Adrenal gland (tissue), 12 donors: ENCODE measurements around the gene NRXN3. TPM values are rescaled to one million over a fixed set of nuclear protein-coding genes. Genes with fewer than 3 reads are reported as not detected.

Source experiments
- DNase-seq, 7 donors: peaks; one replicate each; pipeline ENCODE4 v3.0.0-alpha.2; 2019 to 2020
- H3K27ac ChIP-seq, 5 donors: fragments of 200-600 bp; sonication (generic) in 4 of 5; 1 replicate in 3 of 5; 2 replicates in 2 of 5; pipeline versions ENCODE4 v1.5.1 to v1.8.0; 2016 to 2020; ENCODE audit warnings: mild to moderate bottlenecking in 1 of 5
- H3K27me3 ChIP-seq: fragments of 200-600 bp; 2 replicates; pipeline ENCODE4 v1.8.0; 2021
- H3K36me3 ChIP-seq, 2 donors: fragments of 200-600 bp; replicated peaks in 1 of 2; 1 replicate in 1 of 2; 2 replicates in 1 of 2; pipeline versions ENCODE4 v1.5.1 to v1.8.0; 2018 to 2022
- H3K4me1 ChIP-seq, 2 donors: fragments of 200-600 bp; replicated peaks in 1 of 2; 1 replicate in 1 of 2; 2 replicates in 1 of 2; pipeline versions ENCODE4 v1.5.1 to v1.8.0; 2018 to 2021
- H3K4me3 ChIP-seq, 4 donors: fragments of 200-600 bp; sonication (generic) in 3 of 4; one replicate each; pipeline ENCODE4 v1.5.1; 2016 to 2018
- H3K9me3 ChIP-seq, 3 donors: fragments of 200-600 bp; sonication (generic) in 1 of 3; replicated peaks in 1 of 3; 1 replicate in 2 of 3; 2 replicates in 1 of 3; pipeline versions ENCODE4 v1.5.1 to v1.8.0; 2016 to 2021
- POLR2A ChIP-seq, 2 donors: fragments of 450-650 bp; IDR thresholded peaks; one replicate each; pipeline ENCODE4 v1.6.1; 2017; ENCODE audit warnings: antibody characterized with exemption in 2 of 2, mild to moderate bottlenecking in 2 of 2, moderate library complexity in 1 of 2
- WGBS, 4 donors: extraction: QIAGEN DNeasy Blood & Tissue Kit in 2 of 4; methylation state at CpG; one replicate each; pipeline versions ENCODE4 v1.1.5 to v1.1.7; 2013 to 2017; 5-methylcytosine and 5-hydroxymethylcytosine counted together
- intact Hi-C, 2 donors: fragments of 100-400 bp; cut with DNase I; formaldehyde crosslinking; loops; one replicate each; pipeline versions ENCODE4 v1.14.1 to v1.15.0; 2022 to 2023
- polyA plus RNA-seq, 3 donors: library from polyadenylated mRNA; stranded (reverse); fragments of 200-250 nt in 2 of 3; fragments of 350-450 nt in 1 of 3; fragmentation: Illumina TruSeq in 1 of 3; extraction: RNeasy Lipid Tissue Mini Kit (QIAGEN cat#74804) in 1 of 3; gene quantifications; one replicate each; pipeline ENCODE4 v1.2.3, GENCODE V29; 2013 to 2014
- total RNA-seq, 9 donors: library from RNA; depleted of rRNA in 4 of 9; stranded (reverse); fragments of >200 nt in 4 of 9; fragments of 120-200 nt in 1 of 9; fragmentation: NEBNext Ultra II Directional in 1 of 9; extraction: Animal tissue kit (Norgen Biotek cat#: 25700) in 1 of 9; gene quantifications; one replicate each; pipeline versions ENCODE4 v1.1.0 to v1.2.4, GENCODE V29; 2013 to 2023
- TF ChIP-seq, protein P1 (sequence below), 6 experiments: fragments of 450-650 bp in 4 of 6; fragments of 200-600 bp in 2 of 6; sonication (generic) in 1 of 6; IDR thresholded peaks; 1 replicate in 5 of 6; 2 replicates in 1 of 6; pipeline versions ENCODE4 v1.5.1 to v1.8.0; 2016 to 2021; ENCODE audit warnings: antibody characterized with exemption in 6 of 6, mild to moderate bottlenecking in 2 of 6, moderate library complexity in 1 of 6
- donor health status: healthy with polysubstance abuse.
- donor health status: Bipolar disorder and iron deficiency.
- donor health status: DM: yes; HTN: yes; CAD: no.
- donor health status: DM: no; HTN: no; CAD: no.
- donor health status: DM: no; HTN: no; CAD: no.
- donor health status: DM: yes; HTN: yes; CAD: no.

NRXN3 gene
- total and polyA plus RNA-seq, 12 donors, result 0.09 to 8.5 (median 1.6) TPM

GRCh38 chr14:78341827-78342389 lies 171.7 kb downstream of the NRXN3 start:
- WGBS, 4 donors, result 67 to 84% (median 75%) methylated on average over 3 of the region's 3 CpGs
- H3K4me1 ChIP-seq, result no peaks in the 10 kb centered on the region
- H3K36me3 ChIP-seq, result no peaks in the 10 kb centered on the region
- H3K4me3 ChIP-seq, result no peak overlapping the region
- no peak for DNase-seq
- intact Hi-C loops, result no loop called here
- no peaks in the 10 kb centered on the region for H3K27me3 ChIP-seq
- H3K27ac ChIP-seq, result no peak overlapping the region
- no peaks in the 10 kb centered on the region for H3K9me3 ChIP-seq
- TF ChIP-seq, protein P1, sequence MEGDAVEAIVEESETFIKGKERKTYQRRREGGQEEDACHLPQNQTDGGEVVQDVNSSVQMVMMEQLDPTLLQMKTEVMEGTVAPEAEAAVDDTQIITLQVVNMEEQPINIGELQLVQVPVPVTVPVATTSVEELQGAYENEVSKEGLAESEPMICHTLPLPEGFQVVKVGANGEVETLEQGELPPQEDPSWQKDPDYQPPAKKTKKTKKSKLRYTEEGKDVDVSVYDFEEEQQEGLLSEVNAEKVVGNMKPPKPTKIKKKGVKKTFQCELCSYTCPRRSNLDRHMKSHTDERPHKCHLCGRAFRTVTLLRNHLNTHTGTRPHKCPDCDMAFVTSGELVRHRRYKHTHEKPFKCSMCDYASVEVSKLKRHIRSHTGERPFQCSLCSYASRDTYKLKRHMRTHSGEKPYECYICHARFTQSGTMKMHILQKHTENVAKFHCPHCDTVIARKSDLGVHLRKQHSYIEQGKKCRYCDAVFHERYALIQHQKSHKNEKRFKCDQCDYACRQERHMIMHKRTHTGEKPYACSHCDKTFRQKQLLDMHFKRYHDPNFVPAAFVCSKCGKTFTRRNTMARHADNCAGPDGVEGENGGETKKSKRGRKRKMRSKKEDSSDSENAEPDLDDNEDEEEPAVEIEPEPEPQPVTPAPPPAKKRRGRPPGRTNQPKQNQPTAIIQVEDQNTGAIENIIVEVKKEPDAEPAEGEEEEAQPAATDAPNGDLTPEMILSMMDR (IDR thresholded peaks at IDR 0.05), result no peak
- TF ChIP-seq POLR2A (IDR thresholded peaks at IDR 0.05), result no peak

- no peaks in the 10 kb centered on the region for H3K9me3 ChIP-seq
- intact Hi-C loops, result no loop called here
- 57 to 79% (median 66%) methylated on average over 1 of the region's 1 CpG for WGBS, 4 donors
- H3K27me3 ChIP-seq, result no peaks in the 10 kb centered on the region
- DNase-seq, result no peak
- TF ChIP-seq, protein P1 (IDR thresholded peaks at IDR 0.05), result no peak
- no peak for TF ChIP-seq POLR2A (IDR thresholded peaks at IDR 0.05)
- no peak overlapping the region for H3K27ac ChIP-seq
- H3K4me1 ChIP-seq, result no peaks in the 10 kb centered on the region
- H3K36me3 ChIP-seq, result no peaks in the 10 kb centered on the region
- H3K4me3 ChIP-seq, result no peak overlapping the region
These were observed 172.7 kb downstream of the NRXN3 start for GRCh38 chr14:78342879-78343278.

- no peak for TF ChIP-seq POLR2A (IDR thresholded peaks at IDR 0.05)
- TF ChIP-seq, protein P1 (IDR thresholded peaks at IDR 0.05), result no peak
- no peaks in the 10 kb centered on the region for H3K4me1 ChIP-seq
- H3K9me3 ChIP-seq, result no peaks in the 10 kb centered on the region
- no peak for DNase-seq
- no peaks in the 10 kb centered on the region for H3K36me3 ChIP-seq
- intact Hi-C loops, result no loop called here
- WGBS, 4 donors, result 41 to 72% (median 59%) methylated on average over 4 of the region's 4 CpGs
- H3K27me3 ChIP-seq, result no peaks in the 10 kb centered on the region
- no peak overlapping the region for H3K27ac ChIP-seq
- H3K4me3 ChIP-seq, result no peak overlapping the region
These were observed 174.1 kb downstream of the NRXN3 start for GRCh38 chr14:78344290-78344689.

- intact Hi-C loops, result no loop called here
- WGBS, 4 donors, result 47 to 59% (median 54%) methylated on average over 6 of the region's 6 CpGs
- TF ChIP-seq, protein P1 (IDR thresholded peaks at IDR 0.05), result no peak
- TF ChIP-seq POLR2A (IDR thresholded peaks at IDR 0.05), result no peak
- Histone ChIP-seq H3K4me3 (no peak overlapping the region), H3K36me3 (no peaks in the 10 kb centered on the region), H3K4me1 (no peaks in the 10 kb centered on the region), H3K27me3 (no peaks in the 10 kb centered on the region), H3K9me3 (no peaks in the 10 kb centered on the region), H3K27ac (no peak overlapping the region)
- no peak for DNase-seq
These were observed 175.1 kb downstream of the NRXN3 start for GRCh38 chr14:78345131-78345744.
